ENCODE results near the gene GSTCD.

DNA sequence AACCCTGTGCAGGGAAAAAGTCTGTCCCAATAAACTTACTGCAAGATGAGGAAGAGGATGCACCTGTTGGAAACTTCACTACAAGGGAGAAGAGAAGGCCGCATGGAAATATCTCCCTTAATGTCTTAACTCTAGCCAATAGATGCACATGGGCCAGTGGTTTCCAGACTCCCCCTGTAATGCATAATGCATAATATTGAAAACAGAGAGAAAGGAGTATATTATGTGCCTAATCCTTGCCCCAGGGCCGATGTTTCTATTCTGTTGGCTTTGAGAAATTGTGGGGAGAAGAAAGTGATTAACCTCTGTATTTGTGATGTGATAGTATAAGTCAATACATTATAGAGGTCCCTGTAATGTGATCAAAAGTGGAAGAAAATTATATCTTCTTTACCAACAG, 37.3 kb upstream of the GSTCD start:
- TF ChIP-seq, protein P1, sequence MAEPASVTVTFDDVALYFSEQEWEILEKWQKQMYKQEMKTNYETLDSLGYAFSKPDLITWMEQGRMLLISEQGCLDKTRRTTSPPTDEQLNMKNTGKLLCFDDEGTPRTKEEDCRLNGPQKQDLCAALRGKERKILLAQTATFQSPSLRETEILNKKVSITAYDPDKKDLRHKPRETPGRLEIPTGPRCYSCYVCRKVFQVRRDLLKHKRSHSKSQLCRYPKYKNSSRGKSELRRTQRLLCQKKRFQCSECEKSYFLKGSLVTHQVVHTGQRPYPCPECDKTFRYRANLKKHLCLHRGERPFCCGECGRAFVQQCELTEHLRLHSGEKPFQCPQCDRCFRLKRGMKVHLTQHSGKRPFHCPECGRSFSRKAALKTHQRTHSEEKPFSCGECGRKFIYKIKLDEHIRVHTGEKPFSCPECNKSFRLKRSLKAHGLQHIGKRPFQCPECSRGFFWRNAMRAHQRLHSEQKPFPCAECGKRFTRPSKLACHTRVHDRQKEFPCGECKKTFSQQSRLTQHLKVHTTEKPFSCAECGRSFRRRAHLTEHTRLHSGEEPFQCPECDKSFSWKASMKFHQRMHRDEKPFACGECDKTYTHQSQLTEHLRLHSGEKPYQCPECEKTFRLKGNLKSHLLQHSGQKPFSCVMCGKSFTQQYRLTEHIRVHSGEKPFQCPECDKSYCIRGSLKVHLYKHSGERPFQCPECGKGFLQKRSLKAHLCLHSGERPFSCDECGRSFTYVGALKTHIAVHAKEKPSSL (CRISPR knock-in tag; conservative IDR thresholded peaks at IDR 0.05): no peak
- TF ChIP-seq CTCF (IDR thresholded peaks at IDR 0.05) (no peak), NR3C1 (CRISPR knock-in tag; conservative IDR thresholded peaks at IDR 0.05; ENCODE audit: low read depth) (no peak), SP1 (CRISPR knock-in tag; conservative IDR thresholded peaks at IDR 0.05) (no peak), USF2 (CRISPR knock-in tag; IDR thresholded peaks at IDR 0.05) (no peak), FOXP1 (CRISPR knock-in tag; IDR thresholded peaks at IDR 0.05; ENCODE audit: borderline replicate concordance) (no peak), KAT7 (CRISPR knock-in tag; IDR thresholded peaks at IDR 0.05; ENCODE audit: borderline replicate concordance) (no peak), JUN (CRISPR knock-in tag; IDR thresholded peaks at IDR 0.05) (no peak), ZNF232 (CRISPR knock-in tag; IDR thresholded peaks at IDR 0.05) (no peak), CREM (CRISPR knock-in tag; IDR thresholded peaks at IDR 0.05) (no peak), ZNF263 (CRISPR knock-in tag; IDR thresholded peaks at IDR 0.05; ENCODE audit: low read depth) (no peak)
- TF ChIP-seq, protein P2, sequence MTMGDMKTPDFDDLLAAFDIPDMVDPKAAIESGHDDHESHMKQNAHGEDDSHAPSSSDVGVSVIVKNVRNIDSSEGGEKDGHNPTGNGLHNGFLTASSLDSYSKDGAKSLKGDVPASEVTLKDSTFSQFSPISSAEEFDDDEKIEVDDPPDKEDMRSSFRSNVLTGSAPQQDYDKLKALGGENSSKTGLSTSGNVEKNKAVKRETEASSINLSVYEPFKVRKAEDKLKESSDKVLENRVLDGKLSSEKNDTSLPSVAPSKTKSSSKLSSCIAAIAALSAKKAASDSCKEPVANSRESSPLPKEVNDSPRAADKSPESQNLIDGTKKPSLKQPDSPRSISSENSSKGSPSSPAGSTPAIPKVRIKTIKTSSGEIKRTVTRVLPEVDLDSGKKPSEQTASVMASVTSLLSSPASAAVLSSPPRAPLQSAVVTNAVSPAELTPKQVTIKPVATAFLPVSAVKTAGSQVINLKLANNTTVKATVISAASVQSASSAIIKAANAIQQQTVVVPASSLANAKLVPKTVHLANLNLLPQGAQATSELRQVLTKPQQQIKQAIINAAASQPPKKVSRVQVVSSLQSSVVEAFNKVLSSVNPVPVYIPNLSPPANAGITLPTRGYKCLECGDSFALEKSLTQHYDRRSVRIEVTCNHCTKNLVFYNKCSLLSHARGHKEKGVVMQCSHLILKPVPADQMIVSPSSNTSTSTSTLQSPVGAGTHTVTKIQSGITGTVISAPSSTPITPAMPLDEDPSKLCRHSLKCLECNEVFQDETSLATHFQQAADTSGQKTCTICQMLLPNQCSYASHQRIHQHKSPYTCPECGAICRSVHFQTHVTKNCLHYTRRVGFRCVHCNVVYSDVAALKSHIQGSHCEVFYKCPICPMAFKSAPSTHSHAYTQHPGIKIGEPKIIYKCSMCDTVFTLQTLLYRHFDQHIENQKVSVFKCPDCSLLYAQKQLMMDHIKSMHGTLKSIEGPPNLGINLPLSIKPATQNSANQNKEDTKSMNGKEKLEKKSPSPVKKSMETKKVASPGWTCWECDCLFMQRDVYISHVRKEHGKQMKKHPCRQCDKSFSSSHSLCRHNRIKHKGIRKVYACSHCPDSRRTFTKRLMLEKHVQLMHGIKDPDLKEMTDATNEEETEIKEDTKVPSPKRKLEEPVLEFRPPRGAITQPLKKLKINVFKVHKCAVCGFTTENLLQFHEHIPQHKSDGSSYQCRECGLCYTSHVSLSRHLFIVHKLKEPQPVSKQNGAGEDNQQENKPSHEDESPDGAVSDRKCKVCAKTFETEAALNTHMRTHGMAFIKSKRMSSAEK (CRISPR knock-in tag; IDR thresholded peaks at IDR 0.05; ENCODE audit: borderline replicate concordance): no peak
- TF ChIP-seq, protein P3, sequence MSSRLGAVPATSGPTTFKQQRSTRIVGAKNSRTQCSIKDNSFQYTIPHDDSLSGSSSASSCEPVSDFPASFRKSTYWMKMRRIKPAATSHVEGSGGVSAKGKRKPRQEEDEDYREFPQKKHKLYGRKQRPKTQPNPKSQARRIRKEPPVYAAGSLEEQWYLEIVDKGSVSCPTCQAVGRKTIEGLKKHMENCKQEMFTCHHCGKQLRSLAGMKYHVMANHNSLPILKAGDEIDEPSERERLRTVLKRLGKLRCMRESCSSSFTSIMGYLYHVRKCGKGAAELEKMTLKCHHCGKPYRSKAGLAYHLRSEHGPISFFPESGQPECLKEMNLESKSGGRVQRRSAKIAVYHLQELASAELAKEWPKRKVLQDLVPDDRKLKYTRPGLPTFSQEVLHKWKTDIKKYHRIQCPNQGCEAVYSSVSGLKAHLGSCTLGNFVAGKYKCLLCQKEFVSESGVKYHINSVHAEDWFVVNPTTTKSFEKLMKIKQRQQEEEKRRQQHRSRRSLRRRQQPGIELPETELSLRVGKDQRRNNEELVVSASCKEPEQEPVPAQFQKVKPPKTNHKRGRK (CRISPR knock-in tag; IDR thresholded peaks at IDR 0.05; ENCODE audit: borderline replicate concordance): no peak

All from WTC11 (cell line).